GM08714 (cell line): ENCODE results near the gene NPB.

ENCODE experiments used
- H3K4me3 ChIP-seq: fragments of 200-500 bp; sonication (Bioruptor generic); 2 replicates; pipeline ENCODE4 v1.5.1; 2014; ENCODE audit warnings: mild to moderate bottlenecking, low read length, inconsistent platforms
- ZNF274 ChIP-seq: IDR thresholded peaks from 2 replicates; pipeline ENCODE4 v1.6.1; 2012; ENCODE audit warnings: mild to moderate bottlenecking, low read depth, low read length

NPB gene

GRCh38 chr17:81900181-81900820, 1.7 kb upstream of the NPB start:
- no peak for TF ChIP-seq ZNF274
- no peak overlapping the region for H3K4me3 ChIP-seq

- no peak for TF ChIP-seq ZNF274
- H3K4me3 ChIP-seq: no peak overlapping the region
These were observed 643 bp upstream of the NPB start for GRCh38 chr17:81901167-81902022.

GRCh38 chr17:81902653-81903414, 796 bp downstream of the NPB start:
- H3K4me3 ChIP-seq: no peak overlapping the region
- TF ChIP-seq ZNF274: no peak

GRCh38 chr17:81903415-81903831, 1.4 kb downstream of the NPB start:
- no peak for TF ChIP-seq ZNF274
- no peak overlapping the region for H3K4me3 ChIP-seq

- no peak for TF ChIP-seq ZNF274
- no peak overlapping the region for H3K4me3 ChIP-seq
These were observed 2.0 kb downstream of the NPB start for GRCh38 chr17:81903896-81904599.

- no peak for TF ChIP-seq ZNF274
- no peak overlapping the region for H3K4me3 ChIP-seq
These were observed 2.8 kb downstream of the NPB start for GRCh38 chr17:81904600-81905423.

- TF ChIP-seq ZNF274: no peak
- H3K4me3 ChIP-seq: no peak overlapping the region
These were observed 3.4 kb downstream of the NPB start for GRCh38 chr17:81905424-81905875.

GRCh38 chr17:81905993-81906392, 4.0 kb downstream of the NPB start:
- no peak for TF ChIP-seq ZNF274
- no peak overlapping the region for H3K4me3 ChIP-seq

- no peak for TF ChIP-seq ZNF274
- no peak overlapping the region for H3K4me3 ChIP-seq
These were observed 4.6 kb downstream of the NPB start for GRCh38 chr17:81906476-81907218.

GRCh38 chr17:81907219-81908145, 5.4 kb downstream of the NPB start:
- no peak overlapping the region for H3K4me3 ChIP-seq

GRCh38 chr17:81908793-81909192, 6.8 kb downstream of the NPB start:
- TF ChIP-seq ZNF274: no peak
- H3K4me3 ChIP-seq: no peak overlapping the region

More at GRCh38 chr17:81907219-81908145, 5.4 kb downstream of the NPB start:
- TF ChIP-seq ZNF274: no peak

- no peak for TF ChIP-seq ZNF274
- no peak overlapping the region for H3K4me3 ChIP-seq
These were observed 7.2 kb downstream of the NPB start for GRCh38 chr17:81909231-81909630.
